Adipose tissue (tissue), 3 donors: Measurements from ENCODE around the gene CKAP2L. TPM values are rescaled to one million over a fixed set of nuclear protein-coding genes. Genes with fewer than 3 reads are reported as not detected.

ENCODE experiments used
- H3K27ac ChIP-seq: one replicate; pipeline ENCODE4 v1.5.1; 2013; ENCODE audit warnings: low read depth, low read length
- WGBS, 3 donors: extraction: QIAGEN DNeasy Blood & Tissue Kit; methylation state at CpG; one replicate each; pipeline ENCODE4 v1.1.7; 2013; 5-methylcytosine and 5-hydroxymethylcytosine counted together
- polyA plus RNA-seq, 3 donors: library from polyadenylated mRNA; stranded (reverse); fragments of 200-250 nt; gene quantifications; one replicate each; pipeline ENCODE4 v1.2.3, GENCODE V29; 2013
- donor health status: healthy with polysubstance abuse.
- donor health status: Bipolar disorder and iron deficiency.
- donor health status: healthy.

CKAP2L gene
- polyA plus RNA-seq, 3 donors, result 0.05 to 0.16 TPM; not detected in 1

GRCh38 chr2:112773556-112773955 is 9.1 kb upstream of the CKAP2L start:
- WGBS, 3 donors, result 75 to 87% (median 81%) methylated on average over 2 of the region's 2 CpGs

GRCh38 chr2:112772911-112773475 is 8.6 kb upstream of the CKAP2L start:
- 37 to 62% (median 55%) methylated on average over 2 of the region's 2 CpGs for WGBS, 3 donors
- no peak overlapping the region for H3K27ac ChIP-seq

More at GRCh38 chr2:112773556-112773955, 9.1 kb upstream of the CKAP2L start:
- H3K27ac ChIP-seq, result no peak overlapping the region

- 51 to 69% (median 60%) methylated on average over 4 of the region's 4 CpGs for WGBS, 3 donors
- no peak overlapping the region for H3K27ac ChIP-seq
Measured at GRCh38 chr2:112772322-112772721, 7.9 kb upstream of the CKAP2L start.

GRCh38 chr2:112768432-112768831 is 4.0 kb upstream of the CKAP2L start:
- 38 to 65% (median 42%) methylated on average over 1 of the region's 1 CpG for WGBS, 3 donors
- H3K27ac ChIP-seq, result no peak overlapping the region

- H3K27ac ChIP-seq, result no peak overlapping the region
- WGBS, 3 donors, result 55 to 77% (median 55%) methylated on average over 6 of the region's 6 CpGs
Measured at GRCh38 chr2:112767693-112768330, 3.4 kb upstream of the CKAP2L start.

GRCh38 chr2:112765251-112765650 is 842 bp upstream of the CKAP2L start:
- WGBS, 3 donors, result 53 to 71% (median 56%) methylated on average over 4 of the region's 4 CpGs
- H3K27ac ChIP-seq, result no peak overlapping the region

GRCh38 chr2:112762276-112762675 is 2.1 kb downstream of the CKAP2L start:
- 92 to 96% (median 94%) methylated on average over 4 of the region's 4 CpGs for WGBS, 3 donors

GRCh38 chr2:112760149-112760548 is 4.3 kb downstream of the CKAP2L start:
- WGBS, 3 donors, result 82 to 95% (median 95%) methylated on average over 1 of the region's 1 CpG
- H3K27ac ChIP-seq, result no peak overlapping the region

More at GRCh38 chr2:112762276-112762675, 2.1 kb downstream of the CKAP2L start:
- no peak overlapping the region for H3K27ac ChIP-seq

GRCh38 chr2:112758711-112759110 is 5.7 kb downstream of the CKAP2L start:
- no peak overlapping the region for H3K27ac ChIP-seq
- 77 to 90% (median 81%) methylated on average over 2 of the region's 2 CpGs for WGBS, 3 donors

- 70 to 93% (median 78%) methylated on average over 3 of the region's 3 CpGs for WGBS, 3 donors
- no peak overlapping the region for H3K27ac ChIP-seq
Measured at GRCh38 chr2:112757265-112757664, 7.1 kb downstream of the CKAP2L start.

- H3K27ac ChIP-seq, result no peak overlapping the region
- 91 to 100% (median 96%) methylated on average over 3 of the region's 3 CpGs for WGBS, 3 donors
Measured at GRCh38 chr2:112756207-112756606, 8.2 kb downstream of the CKAP2L start.

- 83 to 92% (median 91%) methylated on average over 4 of the region's 4 CpGs for WGBS, 3 donors
- H3K27ac ChIP-seq, result no peak overlapping the region
Measured at GRCh38 chr2:112755444-112755843, 9.0 kb downstream of the CKAP2L start.

GRCh38 chr2:112754564-112754963 is 9.8 kb downstream of the CKAP2L start:
- no peak overlapping the region for H3K27ac ChIP-seq
- 91 to 100% (median 97%) methylated on average over 1 of the region's 1 CpG for WGBS, 3 donors

GRCh38 chr2:112752667-112753066 is 11.7 kb downstream of the CKAP2L start:
- 80 to 94% (median 89%) methylated on average over 4 of the region's 4 CpGs for WGBS, 3 donors
- H3K27ac ChIP-seq, result no peak overlapping the region

- no peak overlapping the region for H3K27ac ChIP-seq
Measured at GRCh38 chr2:112751451-112752197, 12.8 kb downstream of the CKAP2L start.

- no peak overlapping the region for H3K27ac ChIP-seq
Measured at GRCh38 chr2:112750560-112750843, 13.9 kb downstream of the CKAP2L start.

- 63 to 65% (median 65%) methylated on average over 9 of the region's 9 CpGs for WGBS, 3 donors
- peak overlapping the region; percentile 26 for H3K27ac ChIP-seq
Measured at GRCh38 chr2:112749755-112750559, 14.5 kb downstream of the CKAP2L start.

GRCh38 chr2:112740527-112740926 is 23.9 kb downstream of the CKAP2L start:
- 93 to 97% (median 94%) methylated on average over 7 of the region's 7 CpGs for WGBS, 3 donors
- no peak overlapping the region for H3K27ac ChIP-seq
